K562 (cell line): Measurements from ENCODE around the gene OTOGL. TPM values are rescaled to one million over a fixed set of nuclear protein-coding genes. Genes with fewer than 3 reads are reported as not detected.
"Not testable (repeated sequence)": the region's sequence is repeated elsewhere in the genome, so short reads cannot be mapped to it uniquely, and the experiment has no call there.

Source experiments
- ATAC-seq: fragments of 200-7000 bp; cut with Tn5 transposase; 3 replicates; pipeline ENCODE4 v1.9.1; 2020; ENCODE audit warnings: moderate library complexity
- BruUV-seq: library from RNA; stranded (reverse); fragments of 400-500 nt; replicated peaks from 2 replicates; lab custom pipeline; 2021; lab: Mats Ljungman, UMichigan
- CTCF ChIA-PET: fragments of 300-600 bp; formaldehyde crosslinking; extraction: SDS; loops from one replicate; lab custom pipeline; 2021; ENCODE audit warnings: low intra/inter-chr PET ratio; lab: Yijun Ruan, JAX
- POLR2A ChIA-PET: fragments of 300-600, 350-650 bp; sonication (Branson Sonifier 250); formaldehyde crosslinking; extraction: SDS; loops from one replicate; lab custom pipeline; 2021; ENCODE audit warnings: antibody characterized with exemption, inconsistent platforms; lab: Yijun Ruan, JAX
- DNase-seq, 4 experiments: peaks; one replicate each; pipeline versions ENCODE4 v3.0.0 to v3.0.0-alpha.2; 2011 to 2018; ENCODE audit warnings: low spot score in 3 of 4, mixed read lengths in 3 of 4; ENCODE audit errors: extremely low read depth in 1 of 4
- FAIRE-seq: peaks from 2 replicates; lab custom pipeline; 2011; peaks lifted over from hg19 to GRCh38; lab: Jason Lieb, UNC
- H2AFZ ChIP-seq: 2 replicates; pipeline ENCODE4 v1.6.0; 2011; ENCODE audit warnings: low read depth, low read length, control low read depth, inconsistent platforms
- H3K27ac ChIP-seq: fragments of 200-600 bp; 3 replicates; pipeline ENCODE4 v1.8.0; 2011; ENCODE audit warnings: low read depth, mild to moderate bottlenecking, control low read depth, inconsistent platforms, low read length, moderate library complexity, mixed read lengths; ENCODE audit errors: extremely low read depth
- H3K27me3 ChIP-seq, 2 experiments: fragments of 300-600 bp in 1 of 2; 2 replicates in 1 of 2; 3 replicates in 1 of 2; pipeline versions ENCODE4 v1.6.0 to v1.8.0; 2011; ENCODE audit warnings: inconsistent platforms in 2 of 2, low read length in 2 of 2, mild to moderate bottlenecking in 1 of 2, mixed read lengths in 1 of 2, moderate library complexity in 1 of 2; ENCODE audit not compliant: control insufficient read depth in 2 of 2, insufficient read depth in 2 of 2
- H3K36me3 ChIP-seq: fragments of 300-600 bp; 3 replicates; pipeline ENCODE4 v1.8.0; 2011; ENCODE audit warnings: mild to moderate bottlenecking, low read length, inconsistent platforms; ENCODE audit not compliant: control insufficient read depth, insufficient read depth
- H3K4me1 ChIP-seq, 2 experiments: fragments of 200-600 bp in 1 of 2; replicated peaks in 1 of 2; 2 replicates in 1 of 2; 3 replicates in 1 of 2; pipeline versions ENCODE4 v1.5.1 to v1.8.0; 2011; ENCODE audit warnings: inconsistent platforms in 2 of 2, low read length in 2 of 2, mild to moderate bottlenecking in 1 of 2, mixed read lengths in 1 of 2, moderate library complexity in 1 of 2; ENCODE audit not compliant: control insufficient read depth in 2 of 2, insufficient read depth in 2 of 2
- H3K4me2 ChIP-seq: 2 replicates; pipeline ENCODE4 v1.6.1; 2011; ENCODE audit warnings: low read length, control low read depth, inconsistent platforms, mixed read lengths; ENCODE audit not compliant: insufficient read depth
- H3K4me3 ChIP-seq: fragments of 200-600 bp; sonication (generic), shearing (Covaris generic); 2 replicates; pipeline ENCODE4 v1.5.1; 2016; ENCODE audit warnings: control low read depth, inconsistent platforms
- H3K79me2 ChIP-seq: fragments of 200-600 bp; 3 replicates; pipeline ENCODE4 v1.8.0; 2011; ENCODE audit warnings: low read length, inconsistent platforms; ENCODE audit not compliant: control insufficient read depth, insufficient read depth
- H3K9ac ChIP-seq, 2 experiments: 2 replicates each; pipeline versions ENCODE4 v1.6.0 to v1.6.1; 2011; ENCODE audit warnings: low read depth in 2 of 2, low read length in 2 of 2, control low read depth in 1 of 2, inconsistent platforms in 1 of 2, mild to moderate bottlenecking in 1 of 2, mixed read lengths in 1 of 2; ENCODE audit not compliant: insufficient read depth in 1 of 2
- H3K9me1 ChIP-seq: one replicate; pipeline ENCODE4 v1.6.0; 2011; ENCODE audit warnings: inconsistent platforms, mild to moderate bottlenecking, low read length, moderate library complexity; ENCODE audit not compliant: control insufficient read depth, insufficient read depth
- H3K9me3 ChIP-seq: replicated peaks from 2 replicates; pipeline ENCODE4 v1.5.1; 2011; ENCODE audit warnings: low read depth, low read length, inconsistent platforms; ENCODE audit not compliant: control insufficient read depth, insufficient read depth
- H4K20me1 ChIP-seq: replicated peaks from 2 replicates; pipeline ENCODE4 v1.6.1; 2011; ENCODE audit warnings: low read length, inconsistent platforms, mixed read lengths; ENCODE audit not compliant: control insufficient read depth, insufficient read depth
- CGGBP1 ChIP-seq: fragments of 250-450 bp; sonication (Bioruptor Pico); IDR thresholded peaks from 2 replicates; pipeline ENCODE4 v1.9.0; 2021; ENCODE audit warnings: mild to moderate bottlenecking
- KLF10 ChIP-seq: fragments of 250-450 bp; sonication (Bioruptor Pico); IDR thresholded peaks from 2 replicates; pipeline ENCODE4 v1.6.1; 2021; ENCODE audit warnings: matching md5 sums
- MED1 ChIP-seq: sonication (generic); formaldehyde crosslinking; IDR thresholded peaks from 2 replicates; pipeline ENCODE4 v1.8.1; 2023; ENCODE audit warnings: missing genetic modification reagents, borderline replicate concordance
- MNT ChIP-seq, 2 experiments: fragments of 450-650 bp; conservative IDR thresholded peaks; 2 replicates each; pipeline ENCODE4 v1.6.1; 2017; ENCODE audit warnings: mild to moderate bottlenecking in 2 of 2, moderate library complexity in 2 of 2
- SMAD1 ChIP-seq: fragments of 150-350 bp; IDR thresholded peaks from 2 replicates; pipeline ENCODE4 v1.6.1; 2014; ENCODE audit warnings: low read length, low read depth; ENCODE audit not compliant: partially characterized antibody
- ZNF316 ChIP-seq: fragments of 450-650 bp; IDR thresholded peaks from 2 replicates; pipeline ENCODE4 v1.6.1; 2016
- ZNF518B ChIP-seq: fragments of 250-450 bp; sonication (Bioruptor Pico); IDR thresholded peaks from 2 replicates; pipeline ENCODE4 v1.5.0; 2021; ENCODE audit warnings: mild to moderate bottlenecking, moderate library complexity
- WGBS: fragments of 100-300 bp; shearing (Covaris generic); methylation state at CpG from one replicate; pipeline ENCODE4 v1.1.6; 2016; ENCODE audit warnings: low coverage, mixed read lengths; ENCODE audit not compliant: insufficient coverage; ENCODE audit errors: missing lambda C conversion rate; 5-methylcytosine and 5-hydroxymethylcytosine counted together
- in situ Hi-C: fragments of 300-500 bp; cut with MboI; formaldehyde crosslinking; loops from 4 replicates; pipeline ENCODE4 v1.15.0; 2018; ENCODE audit warnings: inconsistent platforms, mixed read lengths
- intact Hi-C: fragments of 100-400 bp; cut with micrococcal nuclease; formaldehyde crosslinking; loops from 2 replicates; pipeline ENCODE4 v1.14.2; 2022
- polyA plus RNA-seq, 8 experiments: library from polyadenylated mRNA; depleted of rRNA in 4 of 8; stranded (reverse) in 5 of 8; unstranded in 3 of 8; fragments of >200 nt; fragmentation: Nextera tagmentation in 2 of 8; fragmentation: Illumina TruSeq in 1 of 8; extraction: Ambion mirVana in 2 of 8; extraction: Trizol in 1 of 8; gene quantifications; 2 replicates each; pipeline versions ENCODE4 v1.2.1 to v1.2.3, GENCODE V29; 2011 to 2014; ENCODE audit warnings: inconsistent platforms in 1 of 8, missing spikeins in 1 of 8
- total RNA-seq, 7 experiments: library from RNA; depleted of rRNA in 6 of 7; stranded (reverse); fragments of >200 nt in 6 of 7; fragmentation: Illumina TruSeq in 2 of 7; extraction: Trizol in 2 of 7; gene quantifications; 2 replicates each; pipeline versions ENCODE4 v1.2.1 to v1.2.3, GENCODE V29; 2011 to 2021; ENCODE audit warnings: low replicate concordance in 1 of 7

Gene OTOGL
- total and polyA plus RNA-seq, 9 of the 15 experiments (the other 6 are each of a cell fraction or from before 2014, with no cell fraction given) = 0.02 to 0.03 TPM; not detected in 7

- TF ChIP-seq ZNF518B (CRISPR knock-in tag) (no peak), SMAD1 (no peak), MNT (conservative IDR thresholded peaks at IDR 0.05) (no peak), ZNF316 (no peak), CGGBP1 (CRISPR knock-in tag) (no peak), MED1 (CRISPR knock-in tag) (no peak), KLF10 (CRISPR knock-in tag) (no peak)
- TF ChIP-seq, all 486 proteins: peak for 0
Measured at GRCh38 chr12:80299976-80300375, 200.6 kb downstream of the OTOGL start (continued).

GRCh38 chr12:80307436-80307835 is 208.1 kb downstream of the OTOGL start:
- H4K20me1 ChIP-seq, H3K9me3 ChIP-seq, H3K9me1 ChIP-seq, H3K9ac ChIP-seq, POLR2A ChIA-PET, DNase-seq, ATAC-seq, BruUV-seq, in situ Hi-C loops, H3K27ac ChIP-seq, FAIRE-seq, H3K36me3 ChIP-seq, H3K4me3 ChIP-seq, H3K27me3 ChIP-seq, CTCF ChIA-PET, H3K4me1 ChIP-seq, H3K4me2 ChIP-seq, H2AFZ ChIP-seq, intact Hi-C loops, H3K79me2 ChIP-seq: not testable (repeated sequence)
- no CpG with 5 or more reads among the region's 27 CpGs for WGBS
